Hematopoietic multipotent progenitor cell treated with erythropoietin and hydrocortisone succinate and interleukin-3 and kit ligand, for 8 days (in vitro differentiated cells): Measurements from ENCODE around the gene SCIMP.
"Not testable (repeated sequence)": the region's sequence is repeated elsewhere in the genome, so short reads cannot be mapped to it uniquely, and the experiment has no call there.

Source experiments
- DNase-seq: peaks from one replicate; pipeline ENCODE4 v3.0.0-alpha.2; 2015

Gene SCIMP

DNA sequence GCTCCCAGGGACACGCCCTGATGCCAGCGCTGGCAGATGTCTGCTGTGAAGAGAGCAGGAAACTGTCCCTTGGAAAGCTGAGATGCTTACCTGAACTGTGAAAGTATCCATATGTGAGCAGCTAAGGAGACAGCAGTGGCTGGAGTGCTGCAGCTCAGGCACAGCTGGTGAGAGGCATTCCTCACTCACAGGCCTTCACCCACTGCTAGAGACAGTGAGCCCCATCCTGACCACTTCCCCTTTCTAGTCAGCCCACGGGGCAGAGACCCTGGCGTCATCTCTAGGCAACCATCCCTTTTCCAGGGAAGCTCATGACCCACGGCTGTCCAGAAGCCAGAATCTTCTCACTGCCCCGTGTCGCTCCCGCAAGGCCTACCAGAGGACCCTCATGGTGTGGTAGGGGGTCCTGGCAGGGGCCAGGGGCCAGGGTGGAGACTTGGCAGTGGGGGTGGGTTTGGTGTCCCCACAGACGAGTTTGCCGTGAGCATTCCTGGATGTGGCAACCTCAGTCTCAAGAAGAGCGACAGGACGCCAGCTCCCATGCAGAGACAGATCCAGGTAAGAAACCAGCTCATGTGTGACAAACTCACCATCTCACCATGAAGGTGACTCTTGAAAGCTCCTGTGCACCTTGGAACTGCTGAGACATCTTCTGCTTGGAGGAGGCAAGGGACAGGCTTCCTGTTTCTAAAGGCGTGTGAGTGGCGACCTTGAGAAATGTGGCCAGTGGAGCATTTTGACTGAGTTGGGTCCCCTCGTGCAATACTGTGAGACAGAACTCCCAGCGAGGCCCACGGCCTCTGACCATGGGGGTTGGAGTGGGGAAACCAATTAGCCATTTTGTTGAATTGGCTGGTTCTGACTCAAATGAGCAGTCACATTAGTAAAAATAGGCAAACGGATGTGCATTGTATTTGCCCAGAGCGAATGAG, at the start of gene SCIMP:
SCIMP (minus strand) TSS at position 216 of the 932 bp plus-strand sequence; CDS start at position 111, 105 bp downstream.
- DNase-seq, result no peak

DNA sequence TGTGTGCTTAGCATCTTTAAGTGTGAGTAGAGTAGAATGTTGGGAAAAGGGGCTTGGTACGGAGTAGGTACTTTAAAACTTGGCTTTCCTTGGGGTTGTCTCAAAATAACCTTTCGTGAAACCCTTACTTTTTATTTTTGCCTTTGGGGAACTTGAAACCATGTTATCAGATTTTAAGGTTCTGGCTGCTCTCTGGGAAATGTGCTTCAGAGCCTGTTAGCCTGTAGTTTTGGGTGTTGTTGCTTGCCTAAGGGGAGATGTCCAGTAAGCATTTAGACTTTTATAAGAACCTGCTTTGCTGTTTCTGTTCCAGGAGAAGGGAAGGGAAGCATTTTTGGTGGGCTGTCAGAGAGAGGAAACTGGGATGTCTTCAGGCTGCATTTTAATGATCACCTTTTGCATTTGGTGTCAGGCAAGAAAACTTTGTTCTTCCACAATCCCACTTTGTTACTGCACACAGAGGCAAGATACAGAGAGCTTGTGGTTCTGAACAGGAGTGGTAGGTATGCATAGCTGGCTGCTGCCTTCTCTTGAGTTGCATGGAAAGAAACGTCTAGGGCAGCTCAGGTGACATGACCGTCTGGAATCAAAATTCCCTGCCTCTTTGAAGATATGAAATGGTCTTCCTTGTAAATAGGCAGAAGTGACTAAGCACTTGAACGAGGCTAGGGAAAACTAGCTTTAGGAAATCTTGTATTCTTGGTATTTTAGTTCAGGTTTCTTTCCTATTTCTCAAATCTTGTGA, 49.1 kb upstream of the SCIMP start:
- peak; percentile 52 for DNase-seq

DNA sequence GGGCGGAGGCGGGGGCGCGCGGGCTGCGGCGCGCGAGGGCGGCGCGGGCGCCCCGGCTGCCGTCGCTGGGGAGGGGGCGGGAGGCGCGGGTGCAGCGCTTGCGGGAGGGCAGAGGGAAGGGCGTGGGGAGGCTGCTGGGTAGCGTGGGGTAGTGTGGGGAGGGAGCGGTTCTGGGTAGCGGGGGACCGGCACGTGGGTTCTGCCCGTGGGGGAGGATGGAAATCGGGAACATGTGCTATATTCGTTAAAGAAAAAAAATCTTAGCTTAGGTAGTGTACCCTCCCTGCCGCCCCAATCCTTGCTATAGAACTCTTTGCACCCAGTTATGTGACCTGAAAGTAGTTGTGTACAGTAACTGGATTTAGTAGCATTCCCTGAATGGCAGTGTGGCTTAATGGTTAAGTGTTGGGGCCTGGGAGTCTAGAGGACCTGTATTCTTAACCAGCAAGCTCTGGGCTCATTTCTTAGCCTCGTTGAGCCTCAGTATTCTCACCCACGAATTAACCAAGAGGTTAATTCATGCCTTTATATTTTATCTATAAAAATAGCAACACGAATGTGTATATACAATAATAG, 48.1 kb upstream of the SCIMP start:
- DNase-seq, result peak; percentile 44

DNA sequence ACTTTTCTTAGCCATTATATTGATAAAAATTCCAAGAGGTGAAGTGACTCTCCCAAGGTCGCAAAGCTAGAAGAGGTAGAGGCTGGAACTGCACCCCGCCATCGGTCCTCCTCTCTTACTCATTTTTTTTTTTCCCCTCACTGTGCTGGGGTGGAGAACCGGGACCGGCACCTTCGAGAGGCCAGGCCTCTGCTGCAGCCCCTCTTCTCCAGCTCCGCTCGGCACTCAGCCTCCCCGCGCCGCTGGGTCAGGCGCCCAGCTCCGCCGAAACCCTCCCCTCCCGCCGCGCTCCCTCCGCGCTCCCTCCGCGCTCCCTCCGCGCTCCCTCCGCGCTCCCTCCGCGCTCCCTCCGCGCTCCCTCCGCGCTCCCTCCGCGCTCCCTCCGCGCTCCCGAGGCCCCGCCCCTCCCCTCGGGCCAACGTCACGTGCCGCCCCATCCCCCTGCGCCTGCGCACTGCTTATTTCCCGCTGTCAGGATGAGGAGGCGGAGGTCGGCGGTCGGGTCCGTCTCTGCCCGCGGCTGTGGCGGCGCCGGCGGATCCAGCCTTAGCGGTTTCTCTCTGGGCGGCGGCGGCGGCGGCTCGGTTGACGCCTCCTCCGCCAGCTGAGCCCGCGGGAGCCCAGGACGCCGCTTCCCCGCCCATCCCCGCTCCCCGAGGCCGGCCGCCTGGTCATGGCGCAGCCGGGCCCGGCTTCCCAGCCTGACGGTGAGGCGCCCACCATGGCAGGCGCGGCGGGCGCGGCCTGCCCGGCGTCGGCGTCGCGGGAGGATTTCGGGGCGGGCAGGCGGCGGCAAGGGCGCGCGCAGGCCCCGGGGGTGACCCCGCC, 47.4 kb upstream of the SCIMP start, which contains the start of gene RABEP1:
RABEP1 (plus strand) TSS at position 471 of the 828 bp plus-strand sequence; CDS start at position 674, 203 bp downstream.
- peak; percentile 90 for DNase-seq

DNA sequence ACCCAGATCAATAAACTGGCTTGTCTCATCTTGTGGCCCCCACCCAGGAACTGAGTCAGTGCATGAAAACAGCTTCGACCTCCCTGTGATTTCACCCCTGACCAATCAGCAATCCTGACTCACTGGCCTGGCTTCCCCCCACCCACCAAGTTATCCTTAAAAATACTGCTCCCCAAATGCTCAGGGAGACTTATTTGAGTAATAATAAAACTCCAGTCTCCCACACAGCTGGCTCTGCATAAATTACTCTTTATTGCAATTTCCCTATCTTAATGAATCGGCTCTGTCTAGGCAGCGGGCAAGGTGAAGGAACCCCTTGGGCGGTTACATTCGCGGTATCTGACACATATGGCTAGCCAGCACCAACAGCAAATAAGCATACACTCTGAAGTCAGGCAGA, 37.7 kb upstream of the SCIMP start:
- DNase-seq, result no peak

DNA sequence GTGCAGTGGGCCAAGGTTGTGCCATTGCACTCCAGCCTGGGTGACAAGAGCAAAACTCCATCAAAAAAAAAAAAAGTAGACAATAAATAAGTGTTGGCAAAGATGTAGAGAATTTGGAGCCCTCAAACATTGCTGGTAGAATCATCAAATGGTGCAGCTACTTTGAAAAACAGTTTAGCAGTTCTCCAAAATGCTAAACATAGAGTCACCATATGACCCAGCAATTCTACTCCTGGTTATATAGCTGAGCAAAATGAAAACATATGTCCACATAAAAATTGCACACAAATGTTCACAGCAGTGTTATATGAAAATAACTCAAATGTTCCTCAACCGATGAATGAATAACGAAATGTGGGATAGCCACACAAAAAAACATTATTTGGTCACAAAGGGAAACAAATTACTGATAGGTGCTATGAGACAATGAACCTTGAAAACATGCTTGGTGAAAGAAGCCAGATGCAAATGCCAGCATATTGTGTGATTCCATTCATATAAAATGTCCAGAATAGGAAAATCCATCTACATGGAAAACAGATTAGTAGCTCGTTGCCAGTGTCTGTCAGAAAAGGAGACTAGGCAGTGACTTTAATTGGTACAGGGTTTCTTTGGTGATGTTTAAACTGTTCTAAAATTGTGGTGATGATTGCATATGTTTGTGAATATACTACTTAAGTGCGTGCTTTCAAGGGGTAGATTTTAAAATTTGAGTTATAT, 34.7 kb upstream of the SCIMP start:
- DNase-seq, result no peak

DNA sequence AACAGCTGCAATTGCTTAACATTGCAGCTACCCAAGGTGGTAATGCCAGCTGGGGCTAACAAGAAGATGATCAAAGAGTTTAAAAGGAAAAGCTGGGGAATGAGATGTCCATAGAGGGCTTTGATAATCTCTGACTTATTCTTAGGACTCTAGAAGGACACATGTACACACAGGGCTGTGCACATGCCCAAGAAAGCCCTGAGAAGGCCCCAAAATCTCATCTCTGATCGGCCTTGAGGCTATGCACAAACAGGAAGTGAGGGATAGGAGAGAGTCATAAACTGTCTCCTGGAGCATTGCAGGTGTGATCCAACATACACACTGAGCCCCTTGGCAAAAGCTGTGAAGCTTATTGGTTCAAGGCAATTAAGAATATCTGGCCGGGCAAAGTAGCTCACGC, 30.2 kb upstream of the SCIMP start:
- DNase-seq, result no peak

DNA sequence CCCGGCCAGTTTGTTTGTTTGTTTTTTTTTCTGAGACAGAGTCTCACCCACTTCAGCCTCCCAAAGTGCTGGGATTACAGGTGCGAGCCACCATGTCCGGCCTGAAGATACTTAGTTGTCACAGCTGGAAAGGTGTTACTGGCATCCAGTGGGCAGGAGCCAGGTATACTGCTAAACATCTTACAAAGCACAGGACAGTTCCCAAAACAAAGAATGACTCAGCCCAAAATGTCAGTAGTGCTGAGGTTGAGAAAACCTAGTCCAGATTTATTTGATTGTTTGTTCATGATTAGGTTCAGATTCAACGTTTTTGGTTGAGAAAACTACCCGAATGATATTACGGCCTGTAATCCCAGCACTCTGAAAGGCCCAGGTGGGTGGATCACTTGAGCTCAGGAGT, 28.8 kb upstream of the SCIMP start:
- DNase-seq, result no peak

DNA sequence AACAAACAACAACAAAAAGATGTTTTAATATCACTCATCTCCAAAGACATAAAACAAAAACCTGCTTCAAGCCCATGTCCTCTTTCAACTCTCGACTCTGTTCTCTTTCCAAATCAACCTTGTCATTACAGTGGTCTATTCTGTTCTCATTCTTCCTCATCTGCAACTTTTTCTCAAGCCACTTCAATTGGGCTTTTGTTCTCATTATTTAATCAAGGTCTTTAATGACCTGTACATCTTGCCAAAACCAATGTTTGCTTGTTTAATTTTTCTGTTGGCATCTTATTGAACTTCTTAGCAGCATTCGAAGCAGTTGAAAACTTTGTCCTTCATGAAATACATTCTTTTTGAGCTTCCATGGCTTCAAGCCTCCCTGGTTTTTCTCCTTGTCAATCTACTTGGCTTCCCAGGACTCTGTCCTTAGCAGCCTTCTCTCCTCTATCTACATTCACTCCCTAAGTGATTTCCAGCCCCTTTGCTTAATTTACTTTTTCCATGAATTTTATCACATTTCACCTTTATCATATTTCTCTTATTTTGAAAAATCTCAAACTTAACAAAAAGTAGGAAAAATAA, 27.8 kb upstream of the SCIMP start:
- no peak for DNase-seq

DNA sequence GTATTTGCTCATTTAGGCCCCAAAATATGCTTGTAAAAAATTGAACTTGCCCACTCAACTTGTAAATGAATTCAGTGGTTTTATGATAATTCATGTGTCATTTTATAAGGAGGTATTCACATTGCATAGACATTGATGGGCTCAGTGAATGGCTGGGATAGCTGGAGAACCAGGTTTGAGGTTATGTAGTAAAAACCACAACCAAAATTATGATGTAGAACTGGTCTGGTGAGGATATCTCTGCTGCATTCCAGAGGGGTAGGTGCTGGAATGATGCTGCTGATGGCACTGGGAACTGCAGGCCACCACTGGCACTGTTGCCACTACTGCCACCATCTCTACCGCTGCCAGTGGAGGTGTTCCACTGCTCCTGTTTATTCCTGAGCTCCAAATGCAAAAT, 25.9 kb upstream of the SCIMP start:
- DNase-seq, result no peak

DNA sequence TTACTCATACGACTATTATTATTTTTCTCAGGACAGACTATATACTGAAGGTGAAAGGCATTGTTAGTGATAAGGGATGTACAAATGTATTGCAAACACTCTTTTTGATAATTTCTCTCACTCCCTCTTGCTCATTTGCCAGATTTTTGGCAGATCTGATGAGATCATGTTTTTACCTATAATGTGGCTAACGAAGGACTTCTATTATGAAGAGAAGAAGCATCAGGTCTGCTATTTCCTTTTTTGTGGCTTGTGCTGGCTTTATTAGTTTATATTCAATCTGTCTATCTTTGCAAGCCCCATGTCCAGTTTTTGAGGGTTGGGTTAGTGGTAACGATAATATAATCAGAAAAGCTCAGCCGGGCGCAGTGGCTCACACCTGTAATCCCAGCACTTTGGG, 22.5 kb upstream of the SCIMP start:
- DNase-seq, result no peak

DNA sequence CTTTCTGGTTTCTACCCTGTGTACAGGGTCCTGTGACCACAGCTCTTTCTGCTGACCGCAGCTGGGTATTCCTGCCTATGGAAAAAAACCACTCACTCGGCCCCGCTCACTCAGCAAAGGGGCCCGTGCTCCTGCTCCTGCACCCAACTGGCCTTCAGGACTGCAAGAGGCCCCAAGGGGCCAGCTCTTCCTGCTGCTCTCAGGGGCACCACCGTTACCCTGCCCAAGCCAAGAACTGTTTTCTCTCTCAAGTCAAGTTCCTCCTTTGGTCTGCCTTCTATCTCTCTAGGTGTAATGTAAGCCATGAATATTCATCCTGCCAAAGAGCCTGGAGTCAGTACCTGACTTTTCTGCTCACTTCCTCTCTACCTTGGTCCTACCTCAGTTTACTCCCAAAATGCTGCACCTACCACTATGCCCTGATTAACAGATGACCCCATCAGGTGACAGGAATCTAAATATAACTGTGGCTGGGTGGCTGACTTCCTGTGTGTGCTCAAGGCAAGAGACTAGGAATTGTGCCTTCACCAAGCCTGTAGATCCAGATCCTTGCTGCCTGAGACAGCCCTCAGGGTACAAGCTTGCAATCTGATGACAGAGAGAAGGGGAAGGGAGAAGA, 20.4 kb upstream of the SCIMP start:
- no peak for DNase-seq

DNA sequence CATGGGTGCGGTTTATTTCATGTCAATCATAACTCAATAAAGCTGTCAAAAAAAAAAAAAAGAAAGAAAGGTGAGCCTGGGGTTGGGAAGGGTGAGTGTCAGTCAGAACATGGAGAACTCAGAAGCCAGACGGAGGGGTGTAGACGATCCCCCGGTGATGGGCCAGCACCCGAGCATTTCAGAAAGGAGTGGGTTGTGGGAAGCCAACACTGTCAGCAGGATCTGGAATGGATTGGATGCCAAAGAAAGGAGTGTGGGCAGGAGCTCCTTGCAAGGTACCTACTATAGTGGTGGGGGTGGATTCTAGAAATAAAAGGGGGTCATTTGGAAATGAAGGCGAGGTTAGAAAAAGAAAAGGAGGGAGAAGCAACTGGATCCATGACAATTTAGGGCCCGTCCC, 19.8 kb upstream of the SCIMP start:
- DNase-seq, result no peak

DNA sequence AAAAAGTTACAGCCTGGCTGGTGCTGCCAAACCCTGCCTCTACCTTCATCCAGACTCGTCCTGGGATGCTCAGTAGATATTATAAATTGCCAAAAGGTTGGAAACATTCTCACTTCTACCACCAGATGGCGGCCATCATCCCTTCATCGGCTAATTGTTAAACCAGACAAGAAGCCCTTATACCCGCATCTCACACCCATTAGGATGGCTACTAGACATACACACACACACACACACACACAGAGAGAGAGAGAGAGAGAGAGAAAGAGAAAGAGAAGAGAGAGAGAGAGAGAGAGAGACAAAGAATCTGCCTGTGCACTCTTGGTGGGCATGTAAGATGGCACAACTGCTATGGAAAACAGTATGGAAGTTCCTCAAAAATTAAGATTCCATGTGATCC, 15.0 kb upstream of the SCIMP start:
- peak; percentile 86 for DNase-seq

DNA sequence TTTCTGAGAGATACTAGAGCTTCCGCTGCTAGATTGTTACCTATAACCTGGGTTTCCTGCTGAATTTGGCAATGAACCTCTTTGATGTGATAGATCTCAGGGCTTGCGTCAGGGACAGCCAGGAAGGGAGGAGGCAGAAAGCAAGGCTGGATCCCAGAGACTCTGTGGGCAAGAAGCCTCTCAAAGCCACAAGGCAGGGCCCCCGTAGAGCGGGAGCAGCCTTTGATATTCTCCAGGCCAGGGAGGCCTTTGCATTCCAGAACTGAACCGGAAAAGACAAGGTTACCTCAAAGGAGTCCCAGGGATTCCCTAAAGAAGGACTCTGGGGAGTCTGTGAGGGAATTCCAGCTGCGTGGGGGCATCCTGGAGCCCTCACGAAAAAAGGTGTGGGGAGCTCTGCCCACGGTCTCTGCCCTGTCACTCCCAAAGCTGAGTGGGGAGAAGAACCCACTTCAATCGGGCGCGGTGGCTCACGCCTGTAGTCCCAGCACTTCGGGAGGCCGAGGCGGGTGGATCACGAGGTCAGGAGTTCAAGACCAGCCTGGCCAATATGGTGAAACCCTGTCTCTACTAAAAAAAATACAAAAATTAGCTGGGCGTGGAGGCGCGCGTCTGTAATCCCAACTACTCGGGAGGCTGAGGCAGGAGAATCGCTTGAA, 14.3 kb upstream of the SCIMP start:
- DNase-seq, result no peak

DNA sequence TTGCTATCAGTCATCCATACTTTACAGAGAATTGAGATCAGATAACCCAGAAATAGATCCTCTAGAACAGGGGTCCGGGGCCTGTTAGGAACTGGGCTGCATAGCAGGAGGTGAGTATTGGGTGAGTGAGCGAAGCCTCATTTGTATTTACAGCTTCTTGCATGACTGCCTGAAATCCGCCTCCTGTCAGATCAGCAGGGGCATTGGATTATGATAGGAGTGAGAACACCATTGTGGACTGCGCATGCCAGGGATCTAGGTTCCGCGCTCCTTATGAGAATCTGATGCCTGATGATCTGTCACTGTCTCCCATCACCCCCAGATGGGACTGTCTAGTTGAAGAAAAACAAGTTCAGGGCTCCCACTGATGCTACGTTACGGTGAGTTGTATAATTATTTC, 13.0 kb upstream of the SCIMP start:
- DNase-seq, result no peak

DNA sequence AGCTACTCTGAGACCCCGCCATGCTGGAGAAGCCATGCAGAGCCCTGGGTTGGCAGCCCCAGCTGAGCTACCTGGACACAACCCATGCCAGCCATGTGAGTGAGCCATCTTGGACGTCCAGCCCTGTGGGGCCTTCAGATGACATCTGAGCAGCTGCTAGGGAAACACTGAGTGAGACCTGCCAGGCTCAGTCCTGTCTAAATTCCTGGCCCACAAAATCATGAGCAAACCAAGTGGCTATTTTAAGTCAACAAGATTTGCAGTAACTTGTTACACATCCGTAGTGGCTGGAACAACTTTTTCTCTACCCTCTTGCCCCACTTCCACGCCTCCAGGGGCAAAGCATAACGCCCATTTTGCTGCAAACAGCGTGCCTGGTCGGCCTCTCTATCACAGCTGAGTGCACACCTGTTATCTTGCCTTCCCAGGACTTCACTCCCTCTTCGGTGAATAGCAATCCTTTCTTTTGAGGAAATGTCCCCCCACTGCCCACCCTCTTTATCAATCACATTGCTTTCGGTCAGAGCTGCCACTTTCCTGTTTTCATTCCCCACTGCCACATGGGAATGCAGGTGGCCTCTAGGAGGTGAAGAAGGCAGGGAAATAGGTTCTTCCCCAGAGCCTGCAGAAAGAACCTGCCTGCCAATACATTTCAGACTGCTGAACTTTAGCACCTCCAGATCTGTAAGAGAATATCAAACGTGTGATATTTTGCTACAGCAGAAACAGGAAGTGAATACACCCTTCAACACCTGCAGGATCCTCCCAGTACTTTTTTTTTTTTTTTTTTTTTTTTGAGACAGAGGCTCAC, 7.4 kb upstream of the SCIMP start:
- no peak for DNase-seq

DNA sequence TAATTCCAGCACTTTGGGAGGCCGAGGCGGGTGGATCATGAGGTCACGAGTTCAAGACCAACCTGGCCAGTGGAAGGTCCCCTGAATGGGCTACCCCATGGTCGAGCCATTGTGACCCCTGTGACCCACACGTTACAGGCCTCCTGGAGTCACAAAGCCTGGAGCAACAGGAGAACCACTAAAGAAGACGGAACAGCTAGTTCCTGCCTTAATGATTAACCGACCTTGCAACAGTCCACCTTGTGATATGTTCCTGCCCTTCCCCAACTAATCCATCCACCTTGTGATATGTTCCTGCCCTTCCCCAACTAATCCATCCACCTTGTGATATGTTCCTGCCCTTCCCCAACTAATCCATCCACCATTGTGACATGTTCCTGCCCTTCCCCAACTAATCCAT, 5.1 kb upstream of the SCIMP start:
- DNase-seq, result not testable (repeated sequence)

DNA sequence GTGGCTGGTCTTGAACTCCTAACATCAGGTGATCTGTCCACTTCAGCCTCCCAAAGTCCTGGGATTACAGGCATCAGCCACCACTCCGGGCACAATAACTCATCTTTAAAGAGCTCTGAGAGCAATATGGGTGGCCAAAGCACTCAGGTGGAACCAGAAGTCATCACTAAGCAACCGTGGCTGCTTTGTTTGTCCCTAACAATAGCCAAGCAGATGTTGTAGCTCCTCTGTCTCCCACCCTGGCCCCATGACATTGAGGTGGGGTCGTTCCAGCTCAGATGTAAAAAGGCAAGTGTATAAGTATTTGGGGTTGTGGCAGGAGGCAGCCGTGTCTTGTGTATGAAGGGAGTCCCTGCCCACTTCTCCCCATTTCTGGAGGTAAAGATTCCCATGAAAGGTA, 3.7 kb upstream of the SCIMP start:
- no peak for DNase-seq

DNA sequence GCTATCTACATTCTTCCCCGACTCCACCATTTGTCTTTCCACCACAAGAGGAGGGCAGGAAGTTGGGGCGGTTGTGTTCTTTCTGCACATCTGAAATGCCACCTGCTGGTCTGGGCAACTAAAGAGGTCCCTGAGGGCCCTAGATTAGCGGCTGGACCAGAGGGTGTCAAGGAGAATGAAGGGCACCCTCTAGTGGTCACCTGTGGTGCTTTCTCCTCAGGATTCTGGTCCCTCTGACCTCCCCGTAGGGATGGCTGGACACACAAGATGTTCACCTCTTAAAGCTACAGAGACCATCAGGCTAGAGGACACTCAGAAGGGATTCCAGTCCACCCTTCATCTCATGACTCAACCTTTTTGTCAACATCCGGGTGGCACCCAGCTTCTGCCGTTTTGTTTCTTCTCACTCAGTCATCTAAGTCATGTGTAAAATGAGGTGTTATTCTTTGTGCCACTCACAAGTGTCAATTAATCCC, 2.9 kb upstream of the SCIMP start:
- DNase-seq, result peak; percentile 85
